HepG2 (cell line): ENCODE data around the gene SAMD10. TPM values are rescaled to one million over a fixed set of nuclear protein-coding genes. Genes with fewer than 3 reads are reported as not detected.

Experiments
- CBX2 ChIP-seq, 2 experiments: fragments of 200-600 bp in 1 of 2; sonication (generic); formaldehyde crosslinking in 1 of 2; IDR thresholded peaks; 2 replicates each; pipeline versions ENCODE4 v1.7.0 to v1.8.1; 2018 to 2022; ENCODE audit warnings: low read depth in 2 of 2, low read length in 1 of 2, mild to moderate bottlenecking in 1 of 2, missing genetic modification reagents in 1 of 2
- CEBPG ChIP-seq: IDR thresholded peaks from 2 replicates; pipeline ENCODE4 v1.6.1; 2016
- CENPBD1 ChIP-seq: sonication (generic); formaldehyde crosslinking; IDR thresholded peaks from 2 replicates; pipeline ENCODE4 v1.8.0; 2022; ENCODE audit warnings: missing genetic modification reagents, low read depth, mild to moderate bottlenecking, borderline replicate concordance
- DBP ChIP-seq: sonication (generic); formaldehyde crosslinking; IDR thresholded peaks from 2 replicates; pipeline ENCODE4 v1.4.0; 2020; ENCODE audit warnings: missing genetic modification reagents; ENCODE audit errors: not compliant biosample characterization
- FOXP4 ChIP-seq: sonication (generic); formaldehyde crosslinking; IDR thresholded peaks from 2 replicates; pipeline ENCODE4 v1.4.0; 2020; ENCODE audit warnings: missing genetic modification reagents
- HMGXB4 ChIP-seq, 2 experiments: sonication (generic) in 1 of 2; formaldehyde crosslinking in 1 of 2; IDR thresholded peaks; 2 replicates each; pipeline versions ENCODE4 v1.4.0 to v1.6.1; 2018 to 2020; ENCODE audit warnings: missing genetic modification reagents in 2 of 2, borderline replicate concordance in 1 of 2, low read depth in 1 of 2, mild to moderate bottlenecking in 1 of 2, missing biosample characterization in 1 of 2
- HNRNPUL1 ChIP-seq: fragments of 200-400 bp; formaldehyde crosslinking; IDR thresholded peaks from 2 replicates; pipeline ENCODE4 v1.6.1; 2017; ENCODE audit warnings: low read depth, mild to moderate bottlenecking, low read length, moderate library complexity
- IRF2 ChIP-seq: IDR thresholded peaks from 2 replicates; pipeline ENCODE4 v1.6.1; 2018; ENCODE audit warnings: missing genetic modification reagents, missing compliant biosample characterization
- PHF8 ChIP-seq: sonication (generic); formaldehyde crosslinking; IDR thresholded peaks from 2 replicates; pipeline ENCODE4 v1.5.0; 2020; ENCODE audit warnings: missing genetic modification reagents
- RFX1 ChIP-seq: fragments of 450-650 bp; IDR thresholded peaks from 2 replicates; pipeline ENCODE4 v1.6.1; 2017
- THAP11 ChIP-seq: IDR thresholded peaks from 2 replicates; pipeline ENCODE4 v1.6.1; 2016; ENCODE audit warnings: missing biosample characterization, missing genetic modification reagents
- ZFP36L2 ChIP-seq: sonication (generic); formaldehyde crosslinking; IDR thresholded peaks from 2 replicates; pipeline ENCODE4 v1.4.0; 2020; ENCODE audit warnings: missing genetic modification reagents
- ZNF142 ChIP-seq: sonication (generic); formaldehyde crosslinking; IDR thresholded peaks from 2 replicates; pipeline ENCODE4 v1.4.0; 2020; ENCODE audit warnings: missing genetic modification reagents
- ZNF33B ChIP-seq: sonication (generic); formaldehyde crosslinking; IDR thresholded peaks from 2 replicates; pipeline ENCODE4 v1.5.1; 2020; ENCODE audit warnings: mild to moderate bottlenecking, missing genetic modification reagents
- ZNF546 ChIP-seq: sonication (generic); formaldehyde crosslinking; conservative IDR thresholded peaks from 2 replicates; pipeline ENCODE4 v1.8.1; 2023; ENCODE audit warnings: mild to moderate bottlenecking, missing genetic modification reagents
- ZNF564 ChIP-seq: sonication (generic); formaldehyde crosslinking; IDR thresholded peaks from 2 replicates; pipeline ENCODE4 v1.8.1; 2023; ENCODE audit warnings: mild to moderate bottlenecking, missing genetic modification reagents
- ZNF878 ChIP-seq: sonication (generic); formaldehyde crosslinking; IDR thresholded peaks from 2 replicates; pipeline ENCODE4 v1.8.1; 2023; ENCODE audit warnings: mild to moderate bottlenecking, missing genetic modification reagents, moderate library complexity
- polyA plus RNA-seq, 8 experiments: library from polyadenylated mRNA; depleted of rRNA in 3 of 8; stranded (reverse) in 7 of 8; unstranded in 1 of 8; fragments of >200 nt; fragmentation: Illumina TruSeq in 4 of 8; extraction: Trizol in 4 of 8; gene quantifications; 2 replicates each; pipeline versions ENCODE4 v1.2.1 to v1.2.3, GENCODE V29; 2011 to 2016; ENCODE audit warnings: low read depth in 4 of 8, missing spikeins in 1 of 8, mixed read lengths in 1 of 8; ENCODE audit not compliant: insufficient read depth in 1 of 8
- total RNA-seq, 5 experiments: library from RNA; depleted of rRNA; stranded (reverse); fragments of >200 nt; fragmentation: Illumina TruSeq; extraction: Trizol; gene quantifications; 2 replicates each; pipeline ENCODE4 v1.2.3, GENCODE V29; 2016; ENCODE audit warnings: low read depth in 1 of 5

Gene SAMD10
- total and polyA plus RNA-seq, 2 of the 13 experiments (the other 11 are each of a cell fraction or from before 2014, with no cell fraction given): 6.1 to 11.0 TPM

- peak; percentile 63; the same call in 1 of the 2 replicates for TF ChIP-seq ZNF142
- TF ChIP-seq IRF2 (CRISPR knock-in tag): peak; percentile 81
- no peak for TF ChIP-seq HNRNPUL1
- no peak for TF ChIP-seq CBX2 (IDR thresholded peaks at IDR 0.05; ENCODE audit: low read depth, low read length)
- TF ChIP-seq CBX2 (CRISPR knock-in tag; IDR thresholded peaks at IDR 0.05; ENCODE audit: low read depth): peak; percentile 14; the same call in 1 of the 2 replicates
- no peak for TF ChIP-seq RFX1
- TF ChIP-seq PHF8 (CRISPR knock-in tag): peak; percentile 85
- peak; percentile 77 for TF ChIP-seq FOXP4
- peak; percentile 78; the same call in 1 of the 2 replicates for TF ChIP-seq ZFP36L2 (CRISPR knock-in tag)
- no peak for TF ChIP-seq CEBPG (CRISPR knock-in tag)
- 0 out of 2 replicates have a peak, but pooled peaks have one; percentile 43 for TF ChIP-seq ZNF33B
- TF ChIP-seq HMGXB4 (CRISPR knock-in tag; IDR thresholded peaks at IDR 0.05; ENCODE audit: borderline replicate concordance in 1 of 2, low read depth in 1 of 2): peak; percentile 82 to 84; a peak in 2 of 4 replicates
- TF ChIP-seq ZNF564 (CRISPR knock-in tag): peak; percentile 28; the same call in 1 of the 2 replicates
- peak; percentile 58 for TF ChIP-seq DBP (CRISPR knock-in tag)
- TF ChIP-seq ZNF878 (CRISPR knock-in tag): 0 out of 2 replicates have a peak, but pooled peaks have one; percentile 38
- no peak; the same call in 1 of the 2 replicates for TF ChIP-seq CENPBD1 (CRISPR knock-in tag)
- peak; percentile 90; the same call in 1 of the 2 replicates for TF ChIP-seq ZNF546 (CRISPR knock-in tag)
- TF ChIP-seq THAP11 (CRISPR knock-in tag): peak; percentile 89
Observed at GRCh38 chr20:63978319-63979228, 868 bp downstream of the SAMD10 start (continued).
